ENCODE data around the gene ERP27.
A peak's percentile ranks its signal among the peaks of the same experiment; 100 is the strongest.

The ERP27 gene

GRCh38 chr12:14963520-14963919 is 25.2 kb upstream of the ERP27 start:
- H3K27ac ChIP-seq (ENCODE audit: low read depth, low read length) = no peak overlapping the region
- no peak overlapping the region for H3K4me3 ChIP-seq (ENCODE audit: low read depth, low read length)
- no peak overlapping the region for H3K23ac ChIP-seq (ENCODE audit: low read length)
- H3K4me1 ChIP-seq (ENCODE audit: control insufficient read depth in 1 of 2, insufficient read depth in 2 of 2, low read length in 2 of 2) = peaks cover 11 to 19% of the 10 kb centered on the region in 2 experiments
- H4K12ac ChIP-seq (ENCODE audit: low read depth, low read length) = no peak overlapping the region
- no peak overlapping the region for H3K18ac ChIP-seq (ENCODE audit: low read length)
- H4K91ac ChIP-seq (ENCODE audit: low read depth, low read length) = no peak overlapping the region
- no peaks in the 10 kb centered on the region for H3K9me3 ChIP-seq (ENCODE audit: insufficient read depth, low read depth, low read length)
- H3K79me2 ChIP-seq (ENCODE audit: control insufficient read depth, insufficient read depth, low read length, poor library complexity) = no peaks in the 10 kb centered on the region
- H3K9ac ChIP-seq (ENCODE audit: low read length) = no peak overlapping the region
- 100% methylated on average over 1 of the region's 7 CpGs for WGBS (ENCODE audit: extremely low coverage, insufficient coverage, insufficient read length)
- H3K27me3 ChIP-seq (ENCODE audit: insufficient read depth, low read length) = no peaks in the 10 kb centered on the region
- no peak overlapping the region for H2BK5ac ChIP-seq (ENCODE audit: low read depth, low read length, poor library complexity)
- peak overlapping the region; percentile 2 for H2BK12ac ChIP-seq (ENCODE audit: low read length)
- no peak overlapping the region for H3K4ac ChIP-seq (ENCODE audit: low read depth, low read length)
- H4K8ac ChIP-seq (ENCODE audit: low read depth, low read length) = no peak overlapping the region
- H2BK120ac ChIP-seq (ENCODE audit: insufficient read depth, low read length, poor library complexity) = no peak overlapping the region
- H3K14ac ChIP-seq (ENCODE audit: low read length) = no peak overlapping the region
- H3K4me2 ChIP-seq (ENCODE audit: low read length) = no peak overlapping the region
- peak in 1 of 2 donors; percentile 62 for DNase-seq
- no peaks in the 10 kb centered on the region for H3K36me3 ChIP-seq (ENCODE audit: control insufficient read depth in 1 of 2, insufficient read depth in 2 of 2, low read length in 2 of 2)
- no peak overlapping the region for H2AK5ac ChIP-seq (ENCODE audit: low read length)
- peaks cover 18% of the 10 kb centered on the region for H3K79me1 ChIP-seq (ENCODE audit: low read length)
- H2AFZ ChIP-seq (ENCODE audit: insufficient read depth, low read length, poor library complexity) = no peak overlapping the region

- no peaks in the 10 kb centered on the region for H3K9me3 ChIP-seq (ENCODE audit: insufficient read depth, low read depth, low read length)
Observed at GRCh38 chr12:14962797-14963196, 24.5 kb upstream of the ERP27 start.

GRCh38 chr12:14962153-14962539 is 23.8 kb upstream of the ERP27 start:
- H3K79me1 ChIP-seq (ENCODE audit: low read length) = peaks cover 22% of the 10 kb centered on the region
- H3K4me3 ChIP-seq (ENCODE audit: low read depth, low read length) = no peak overlapping the region
- no peak overlapping the region for H3K18ac ChIP-seq (ENCODE audit: low read length)
- no peak overlapping the region for H3K27ac ChIP-seq (ENCODE audit: low read depth, low read length)
- no peak overlapping the region for H4K91ac ChIP-seq (ENCODE audit: low read depth, low read length)
- peaks cover 15 to 23% of the 10 kb centered on the region in 2 experiments for H3K4me1 ChIP-seq (ENCODE audit: control insufficient read depth in 1 of 2, insufficient read depth in 2 of 2, low read length in 2 of 2)
- H3K79me2 ChIP-seq (ENCODE audit: control insufficient read depth, insufficient read depth, low read length, poor library complexity) = no peaks in the 10 kb centered on the region
- H4K8ac ChIP-seq (ENCODE audit: low read depth, low read length) = no peak overlapping the region
- H3K27me3 ChIP-seq (ENCODE audit: insufficient read depth, low read length) = no peaks in the 10 kb centered on the region
- H2AK5ac ChIP-seq (ENCODE audit: low read length) = no peak overlapping the region
- H3K14ac ChIP-seq (ENCODE audit: low read length) = no peak overlapping the region
- no peaks in the 10 kb centered on the region for H3K36me3 ChIP-seq (ENCODE audit: control insufficient read depth in 1 of 2, insufficient read depth in 2 of 2, low read length in 2 of 2)
- no peak overlapping the region for H2BK120ac ChIP-seq (ENCODE audit: insufficient read depth, low read length, poor library complexity)
- no peak overlapping the region for H4K12ac ChIP-seq (ENCODE audit: low read depth, low read length)
- no peak overlapping the region for H2BK5ac ChIP-seq (ENCODE audit: low read depth, low read length, poor library complexity)
- H3K9ac ChIP-seq (ENCODE audit: low read length) = no peak overlapping the region
- H3K23ac ChIP-seq (ENCODE audit: low read length) = no peak overlapping the region
- H3K4ac ChIP-seq (ENCODE audit: low read depth, low read length) = no peak overlapping the region
- no peaks in the 10 kb centered on the region for H3K9me3 ChIP-seq (ENCODE audit: insufficient read depth, low read depth, low read length)
- no peak overlapping the region for H3K4me2 ChIP-seq (ENCODE audit: low read length)
- no peak overlapping the region for H2AFZ ChIP-seq (ENCODE audit: insufficient read depth, low read length, poor library complexity)
- WGBS (ENCODE audit: extremely low coverage, insufficient coverage, insufficient read length) = no CpG with 5 or more reads among the region's 3 CpGs
- no peak overlapping the region for H2BK12ac ChIP-seq (ENCODE audit: low read length)
- DNase-seq = no peak

More at GRCh38 chr12:14962797-14963196, 24.5 kb upstream of the ERP27 start:
- no peak overlapping the region for H3K4me3 ChIP-seq (ENCODE audit: low read depth, low read length)
- H3K27me3 ChIP-seq (ENCODE audit: insufficient read depth, low read length) = no peaks in the 10 kb centered on the region
- no peak overlapping the region for H3K4ac ChIP-seq (ENCODE audit: low read depth, low read length)
- no peak for DNase-seq
- no peak overlapping the region for H3K14ac ChIP-seq (ENCODE audit: low read length)
- no CpG with 5 or more reads among the region's 3 CpGs for WGBS (ENCODE audit: extremely low coverage, insufficient coverage, insufficient read length)
- no peak overlapping the region for H2AK5ac ChIP-seq (ENCODE audit: low read length)
- H3K23ac ChIP-seq (ENCODE audit: low read length) = no peak overlapping the region
- no peaks in the 10 kb centered on the region for H3K79me2 ChIP-seq (ENCODE audit: control insufficient read depth, insufficient read depth, low read length, poor library complexity)
- H3K4me2 ChIP-seq (ENCODE audit: low read length) = no peak overlapping the region
- peaks cover 15 to 22% of the 10 kb centered on the region in 2 experiments for H3K4me1 ChIP-seq (ENCODE audit: control insufficient read depth in 1 of 2, insufficient read depth in 2 of 2, low read length in 2 of 2)
- no peak overlapping the region for H3K18ac ChIP-seq (ENCODE audit: low read length)
- H3K27ac ChIP-seq (ENCODE audit: low read depth, low read length) = no peak overlapping the region
- H3K9ac ChIP-seq (ENCODE audit: low read length) = no peak overlapping the region
- H3K79me1 ChIP-seq (ENCODE audit: low read length) = peaks cover 22% of the 10 kb centered on the region
- H2BK120ac ChIP-seq (ENCODE audit: insufficient read depth, low read length, poor library complexity) = no peak overlapping the region
- no peak overlapping the region for H4K8ac ChIP-seq (ENCODE audit: low read depth, low read length)
- H3K36me3 ChIP-seq (ENCODE audit: control insufficient read depth in 1 of 2, insufficient read depth in 2 of 2, low read length in 2 of 2) = no peaks in the 10 kb centered on the region
- H2BK5ac ChIP-seq (ENCODE audit: low read depth, low read length, poor library complexity) = no peak overlapping the region
- no peak overlapping the region for H2BK12ac ChIP-seq (ENCODE audit: low read length)
- H2AFZ ChIP-seq (ENCODE audit: insufficient read depth, low read length, poor library complexity) = no peak overlapping the region
- H4K12ac ChIP-seq (ENCODE audit: low read depth, low read length) = no peak overlapping the region
- H4K91ac ChIP-seq (ENCODE audit: low read depth, low read length) = no peak overlapping the region

GRCh38 chr12:14961466-14962152 is 23.3 kb upstream of the ERP27 start, which contains the start of gene ARHGDIB:
Gene ARHGDIB, minus strand, starts transcription at chr12:14961601. Its CDS starts 10,889 bp downstream, at chr12:14950712.
- DNase-seq = peak; percentile 93

More at GRCh38 chr12:14961466-14962152, 23.3 kb upstream of the ERP27 start, which contains the start of gene ARHGDIB:
- Histone ChIP-seq H4K12ac (ENCODE audit: low read depth, low read length) (peak within 1 kb of the TSS; percentile 48), H3K4me3 (ENCODE audit: low read depth, low read length) (no peak within 1 kb of the TSS), H3K9me3 (ENCODE audit: insufficient read depth, low read depth, low read length) (no peaks in the 10 kb centered on the region), H2BK5ac (ENCODE audit: low read depth, low read length, poor library complexity) (peak within 1 kb of the TSS; percentile 80), H3K18ac (ENCODE audit: low read length) (peak within 1 kb of the TSS; percentile 73), H3K36me3 (ENCODE audit: control insufficient read depth in 1 of 2, insufficient read depth in 2 of 2, low read length in 2 of 2) (no peaks in the 10 kb centered on the region), H4K91ac (ENCODE audit: low read depth, low read length) (peak within 1 kb of the TSS; percentile 72), H3K9ac (ENCODE audit: low read length) (no peak within 1 kb of the TSS), H2BK12ac (ENCODE audit: low read length) (peak within 1 kb of the TSS; percentile 62), H2BK120ac (ENCODE audit: insufficient read depth, low read length, poor library complexity) (peak within 1 kb of the TSS; percentile 85), H4K8ac (ENCODE audit: low read depth, low read length) (peak within 1 kb of the TSS; percentile 71), H3K27ac (ENCODE audit: low read depth, low read length) (peak within 1 kb of the TSS; percentile 89), H3K4me2 (ENCODE audit: low read length) (peak within 1 kb of the TSS; percentile 45), H3K79me1 (ENCODE audit: low read length) (peaks cover 22% of the 10 kb centered on the region), H3K27me3 (ENCODE audit: insufficient read depth, low read length) (no peaks in the 10 kb centered on the region), H3K14ac (ENCODE audit: low read length) (no peak within 1 kb of the TSS), H3K4me1 (ENCODE audit: control insufficient read depth in 1 of 2, insufficient read depth in 2 of 2, low read length in 2 of 2) (peaks cover 15 to 23% of the 10 kb centered on the region in 2 experiments), H2AK5ac (ENCODE audit: low read length) (no peak within 1 kb of the TSS), H3K23ac (ENCODE audit: low read length) (no peak within 1 kb of the TSS), H3K4ac (ENCODE audit: low read depth, low read length) (peak within 1 kb of the TSS; percentile 42), H2AFZ (ENCODE audit: insufficient read depth, low read length, poor library complexity) (no peak within 1 kb of the TSS), H3K79me2 (ENCODE audit: control insufficient read depth, insufficient read depth, low read length, poor library complexity) (no peaks in the 10 kb centered on the region)
- no CpG with 5 or more reads among the region's 14 CpGs for WGBS (ENCODE audit: extremely low coverage, insufficient coverage, insufficient read length)

Measured in trophoblast cell (in vitro differentiated cells and primary cell).